ENCODE measurements around the gene ZBTB32.

DNA sequence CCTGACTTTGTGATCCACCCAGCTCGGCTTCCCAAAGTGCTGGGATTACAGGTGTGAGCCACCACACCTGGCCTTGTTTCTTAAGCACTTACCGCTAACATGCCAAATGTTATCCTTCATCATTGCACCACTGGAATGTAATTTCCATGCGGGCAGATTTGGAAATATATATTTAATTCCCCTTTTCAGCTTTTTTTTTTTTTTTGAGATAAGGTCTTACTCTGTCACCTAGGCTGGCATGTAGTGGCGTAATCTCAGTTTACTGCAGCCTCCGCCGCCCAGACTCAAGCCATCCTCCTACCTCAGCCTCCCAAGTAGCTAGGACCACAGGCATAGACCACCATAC is 42.4 kb upstream of the ZBTB32 start:
- no peak for TF ChIP-seq GABPA (IDR thresholded peaks at IDR 0.05 in 1 of 2, conservative IDR thresholded peaks at IDR 0.05 in 1 of 2)
- TF ChIP-seq, protein P1, sequence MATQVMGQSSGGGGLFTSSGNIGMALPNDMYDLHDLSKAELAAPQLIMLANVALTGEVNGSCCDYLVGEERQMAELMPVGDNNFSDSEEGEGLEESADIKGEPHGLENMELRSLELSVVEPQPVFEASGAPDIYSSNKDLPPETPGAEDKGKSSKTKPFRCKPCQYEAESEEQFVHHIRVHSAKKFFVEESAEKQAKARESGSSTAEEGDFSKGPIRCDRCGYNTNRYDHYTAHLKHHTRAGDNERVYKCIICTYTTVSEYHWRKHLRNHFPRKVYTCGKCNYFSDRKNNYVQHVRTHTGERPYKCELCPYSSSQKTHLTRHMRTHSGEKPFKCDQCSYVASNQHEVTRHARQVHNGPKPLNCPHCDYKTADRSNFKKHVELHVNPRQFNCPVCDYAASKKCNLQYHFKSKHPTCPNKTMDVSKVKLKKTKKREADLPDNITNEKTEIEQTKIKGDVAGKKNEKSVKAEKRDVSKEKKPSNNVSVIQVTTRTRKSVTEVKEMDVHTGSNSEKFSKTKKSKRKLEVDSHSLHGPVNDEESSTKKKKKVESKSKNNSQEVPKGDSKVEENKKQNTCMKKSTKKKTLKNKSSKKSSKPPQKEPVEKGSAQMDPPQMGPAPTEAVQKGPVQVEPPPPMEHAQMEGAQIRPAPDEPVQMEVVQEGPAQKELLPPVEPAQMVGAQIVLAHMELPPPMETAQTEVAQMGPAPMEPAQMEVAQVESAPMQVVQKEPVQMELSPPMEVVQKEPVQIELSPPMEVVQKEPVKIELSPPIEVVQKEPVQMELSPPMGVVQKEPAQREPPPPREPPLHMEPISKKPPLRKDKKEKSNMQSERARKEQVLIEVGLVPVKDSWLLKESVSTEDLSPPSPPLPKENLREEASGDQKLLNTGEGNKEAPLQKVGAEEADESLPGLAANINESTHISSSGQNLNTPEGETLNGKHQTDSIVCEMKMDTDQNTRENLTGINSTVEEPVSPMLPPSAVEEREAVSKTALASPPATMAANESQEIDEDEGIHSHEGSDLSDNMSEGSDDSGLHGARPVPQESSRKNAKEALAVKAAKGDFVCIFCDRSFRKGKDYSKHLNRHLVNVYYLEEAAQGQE (IDR thresholded peaks at IDR 0.05): no peak
